K562 (cell line): ENCODE measurements around the gene HSPA1B. TPM values are rescaled to one million over a fixed set of nuclear protein-coding genes. Genes with fewer than 3 reads are reported as not detected.

ENCODE experiments used
- ATAC-seq: fragments of 200-7000 bp; cut with Tn5 transposase; 3 replicates; pipeline ENCODE4 v1.9.1; 2020; ENCODE audit warnings: moderate library complexity
- BruUV-seq: library from RNA; stranded (reverse); fragments of 400-500 nt; replicated peaks from 2 replicates; lab custom pipeline; 2021; lab: Mats Ljungman, UMichigan
- CTCF ChIA-PET: fragments of 300-600 bp; formaldehyde crosslinking; extraction: SDS; loops from one replicate; lab custom pipeline; 2021; ENCODE audit warnings: low intra/inter-chr PET ratio; lab: Yijun Ruan, JAX
- POLR2A ChIA-PET: fragments of 300-600, 350-650 bp; sonication (Branson Sonifier 250); formaldehyde crosslinking; extraction: SDS; loops from one replicate; lab custom pipeline; 2021; ENCODE audit warnings: antibody characterized with exemption, inconsistent platforms; lab: Yijun Ruan, JAX
- DNase-seq, 4 experiments: peaks; one replicate each; pipeline versions ENCODE4 v3.0.0 to v3.0.0-alpha.2; 2011 to 2018; ENCODE audit warnings: low spot score in 3 of 4, mixed read lengths in 3 of 4; ENCODE audit errors: extremely low read depth in 1 of 4
- FAIRE-seq: peaks from 2 replicates; lab custom pipeline; 2011; peaks lifted over from hg19 to GRCh38; lab: Jason Lieb, UNC
- H2AFZ ChIP-seq: 2 replicates; pipeline ENCODE4 v1.6.0; 2011; ENCODE audit warnings: low read depth, low read length, control low read depth, inconsistent platforms
- H3K27ac ChIP-seq: fragments of 200-600 bp; 3 replicates; pipeline ENCODE4 v1.8.0; 2011; ENCODE audit warnings: low read depth, mild to moderate bottlenecking, control low read depth, inconsistent platforms, low read length, moderate library complexity, mixed read lengths; ENCODE audit errors: extremely low read depth
- H3K27me3 ChIP-seq, 2 experiments: fragments of 300-600 bp in 1 of 2; 2 replicates in 1 of 2; 3 replicates in 1 of 2; pipeline versions ENCODE4 v1.6.0 to v1.8.0; 2011; ENCODE audit warnings: inconsistent platforms in 2 of 2, low read length in 2 of 2, mild to moderate bottlenecking in 1 of 2, mixed read lengths in 1 of 2, moderate library complexity in 1 of 2; ENCODE audit not compliant: control insufficient read depth in 2 of 2, insufficient read depth in 2 of 2
- H3K36me3 ChIP-seq: fragments of 300-600 bp; 3 replicates; pipeline ENCODE4 v1.8.0; 2011; ENCODE audit warnings: mild to moderate bottlenecking, low read length, inconsistent platforms; ENCODE audit not compliant: control insufficient read depth, insufficient read depth
- H3K4me1 ChIP-seq, 2 experiments: fragments of 200-600 bp in 1 of 2; replicated peaks in 1 of 2; 2 replicates in 1 of 2; 3 replicates in 1 of 2; pipeline versions ENCODE4 v1.5.1 to v1.8.0; 2011; ENCODE audit warnings: inconsistent platforms in 2 of 2, low read length in 2 of 2, mild to moderate bottlenecking in 1 of 2, mixed read lengths in 1 of 2, moderate library complexity in 1 of 2; ENCODE audit not compliant: control insufficient read depth in 2 of 2, insufficient read depth in 2 of 2
- H3K4me2 ChIP-seq: 2 replicates; pipeline ENCODE4 v1.6.1; 2011; ENCODE audit warnings: low read length, control low read depth, inconsistent platforms, mixed read lengths; ENCODE audit not compliant: insufficient read depth
- H3K4me3 ChIP-seq: fragments of 200-600 bp; sonication (generic), shearing (Covaris generic); 2 replicates; pipeline ENCODE4 v1.5.1; 2016; ENCODE audit warnings: control low read depth, inconsistent platforms
- H3K79me2 ChIP-seq: fragments of 200-600 bp; 3 replicates; pipeline ENCODE4 v1.8.0; 2011; ENCODE audit warnings: low read length, inconsistent platforms; ENCODE audit not compliant: control insufficient read depth, insufficient read depth
- H3K9ac ChIP-seq, 2 experiments: 2 replicates each; pipeline versions ENCODE4 v1.6.0 to v1.6.1; 2011; ENCODE audit warnings: low read depth in 2 of 2, low read length in 2 of 2, control low read depth in 1 of 2, inconsistent platforms in 1 of 2, mild to moderate bottlenecking in 1 of 2, mixed read lengths in 1 of 2; ENCODE audit not compliant: insufficient read depth in 1 of 2
- H3K9me1 ChIP-seq: one replicate; pipeline ENCODE4 v1.6.0; 2011; ENCODE audit warnings: inconsistent platforms, mild to moderate bottlenecking, low read length, moderate library complexity; ENCODE audit not compliant: control insufficient read depth, insufficient read depth
- H3K9me3 ChIP-seq: replicated peaks from 2 replicates; pipeline ENCODE4 v1.5.1; 2011; ENCODE audit warnings: low read depth, low read length, inconsistent platforms; ENCODE audit not compliant: control insufficient read depth, insufficient read depth
- H4K20me1 ChIP-seq: replicated peaks from 2 replicates; pipeline ENCODE4 v1.6.1; 2011; ENCODE audit warnings: low read length, inconsistent platforms, mixed read lengths; ENCODE audit not compliant: control insufficient read depth, insufficient read depth
- BCOR ChIP-seq: fragments of 450-650 bp; IDR thresholded peaks from 2 replicates; pipeline ENCODE4 v1.6.1; 2016
- CEBPG ChIP-seq, 3 experiments: fragments of 200-800 bp in 1 of 3; sonication (Bioruptor generic) in 1 of 3; sonication (generic) in 1 of 3; formaldehyde crosslinking in 1 of 3; IDR thresholded peaks in 2 of 3; conservative IDR thresholded peaks in 1 of 3; 2 replicates each; pipeline versions ENCODE4 v1.6.1 to v1.8.0; 2016 to 2022; ENCODE audit warnings: missing compliant biosample characterization in 2 of 3, missing genetic modification characterization in 2 of 3, mild to moderate bottlenecking in 1 of 3, missing genetic modification reagents in 1 of 3
- CHD1 ChIP-seq: fragments of 200-600 bp; sonication (generic); IDR thresholded peaks from one replicate; pipeline ENCODE4 v1.6.1; 2012; ENCODE audit warnings: mild to moderate bottlenecking, moderate library complexity, low read length, inconsistent platforms
- CREM ChIP-seq: IDR thresholded peaks from 2 replicates; pipeline ENCODE4 v1.6.1; 2014; ENCODE audit warnings: antibody characterized with exemption, low read depth
- LCOR ChIP-seq: sonication (generic); formaldehyde crosslinking; IDR thresholded peaks from 2 replicates; pipeline ENCODE4 v1.8.0; 2022; ENCODE audit warnings: mild to moderate bottlenecking, missing genetic modification reagents
- PML ChIP-seq: IDR thresholded peaks from 2 replicates; pipeline ENCODE4 v1.6.1; 2012; ENCODE audit warnings: low read length, inconsistent platforms
- SMARCE1 ChIP-seq: fragments of 450-650 bp; IDR thresholded peaks from 2 replicates; pipeline ENCODE4 v1.7.1; 2016; ENCODE audit warnings: mild to moderate bottlenecking
- ZFP36 ChIP-seq: fragments of 150-350 bp; IDR thresholded peaks from 2 replicates; pipeline ENCODE4 v1.6.1; 2018; ENCODE audit warnings: low read length, low read depth; ENCODE audit not compliant: partially characterized antibody
- ZNF589 ChIP-seq: fragments of 200-800 bp; sonication (Bioruptor generic); IDR thresholded peaks from 2 replicates; pipeline ENCODE4 v1.6.1; 2016; ENCODE audit warnings: low read depth, missing genetic modification characterization, missing compliant biosample characterization
- WGBS: fragments of 100-300 bp; shearing (Covaris generic); methylation state at CpG from one replicate; pipeline ENCODE4 v1.1.6; 2016; ENCODE audit warnings: low coverage, mixed read lengths; ENCODE audit not compliant: insufficient coverage; ENCODE audit errors: missing lambda C conversion rate; 5-methylcytosine and 5-hydroxymethylcytosine counted together
- in situ Hi-C: fragments of 300-500 bp; cut with MboI; formaldehyde crosslinking; loops from 4 replicates; pipeline ENCODE4 v1.15.0; 2018; ENCODE audit warnings: inconsistent platforms, mixed read lengths
- intact Hi-C: fragments of 100-400 bp; cut with micrococcal nuclease; formaldehyde crosslinking; loops from 2 replicates; pipeline ENCODE4 v1.14.2; 2022
- polyA plus RNA-seq, 8 experiments: library from polyadenylated mRNA; depleted of rRNA in 4 of 8; stranded (reverse) in 5 of 8; unstranded in 3 of 8; fragments of >200 nt; fragmentation: Nextera tagmentation in 2 of 8; fragmentation: Illumina TruSeq in 1 of 8; extraction: Ambion mirVana in 2 of 8; extraction: Trizol in 1 of 8; gene quantifications; 2 replicates each; pipeline versions ENCODE4 v1.2.1 to v1.2.3, GENCODE V29; 2011 to 2014; ENCODE audit warnings: inconsistent platforms in 1 of 8, missing spikeins in 1 of 8
- total RNA-seq, 7 experiments: library from RNA; depleted of rRNA in 6 of 7; stranded (reverse); fragments of >200 nt in 6 of 7; fragmentation: Illumina TruSeq in 2 of 7; extraction: Trizol in 2 of 7; gene quantifications; 2 replicates each; pipeline versions ENCODE4 v1.2.1 to v1.2.3, GENCODE V29; 2011 to 2021; ENCODE audit warnings: low replicate concordance in 1 of 7
- TF ChIP-seq, protein P1 (sequence below): fragments of 450-650 bp; IDR thresholded peaks from 2 replicates; pipeline ENCODE4 v1.6.1; 2016; ENCODE audit warnings: borderline replicate concordance
- TF ChIP-seq, protein P2 (sequence below): sonication (generic); formaldehyde crosslinking; IDR thresholded peaks from 2 replicates; pipeline ENCODE4 v1.8.1; 2023; ENCODE audit warnings: mild to moderate bottlenecking, missing genetic modification reagents, moderate library complexity
- TF ChIP-seq, protein P3 (sequence below), 2 experiments: fragments of 450-650 bp in 1 of 2; sonication (generic) in 1 of 2; formaldehyde crosslinking; conservative IDR thresholded peaks; 2 replicates each; pipeline versions ENCODE4 v1.4.0 to v1.8.1; 2020 to 2022; ENCODE audit warnings: mild to moderate bottlenecking in 1 of 2, missing genetic modification reagents in 1 of 2

HSPA1B gene
- total and polyA plus RNA-seq, 9 of the 15 experiments (the other 6 are each of a cell fraction or from before 2014, with no cell fraction given) = 0.27 to 227 (median 51.2) TPM

DNA sequence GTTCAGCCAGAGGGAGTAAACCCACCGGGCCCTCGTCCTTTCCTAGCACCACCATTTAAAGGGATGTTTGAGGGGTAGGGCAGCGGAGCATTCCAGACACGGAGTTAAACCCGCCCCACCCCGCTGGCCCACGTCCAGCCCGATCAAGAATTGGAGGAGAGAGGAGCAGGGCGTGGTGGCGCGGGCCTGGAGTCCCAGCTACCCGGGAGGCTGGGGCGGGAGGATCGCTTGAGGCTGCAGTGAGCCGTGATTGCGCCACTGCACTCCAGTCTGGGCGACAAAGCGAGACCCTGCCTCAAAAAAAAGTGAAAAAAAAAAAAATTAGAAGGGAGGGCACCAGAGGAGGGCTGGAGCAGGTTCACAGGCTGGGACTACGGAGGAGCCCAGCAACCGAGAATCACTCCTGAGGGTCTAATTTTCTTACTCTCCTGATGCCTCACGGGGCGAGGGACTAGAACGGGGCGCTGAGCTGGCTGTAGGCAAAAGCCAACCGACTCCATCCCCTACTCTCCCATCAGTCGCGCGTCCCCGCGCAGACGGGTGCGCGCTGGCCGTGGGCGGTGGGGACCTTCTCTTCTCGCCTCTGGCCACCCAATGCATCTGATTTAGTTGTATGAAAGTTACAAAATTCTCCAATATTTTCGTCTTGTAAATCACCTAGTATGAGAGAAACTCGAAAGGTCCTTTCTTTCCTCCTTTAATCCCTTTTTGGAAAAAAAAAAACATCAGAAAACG lies 6.1 kb upstream of the HSPA1B start:
- peak overlapping the region; percentile 99 for H3K27ac ChIP-seq
- CTCF ChIA-PET = no interaction called here
- H3K79me2 ChIP-seq = peaks cover 67% of the 10 kb centered on the region
- no peaks in the 10 kb centered on the region for H3K9me1 ChIP-seq
- POLR2A ChIA-PET = interaction anchor here (0.8 to 6.4 kb wide), 20 partner anchors 8 to 1150 kb away, joined by 3 to 93 read pairs (median 6); partner anchors contain the start of genes BAG6, CSNK2B, DDAH2 and GPANK1
- H3K4me1 ChIP-seq = peaks cover 47 to 56% of the 10 kb centered on the region in 2 experiments
- H3K27me3 ChIP-seq = no peaks in the 10 kb centered on the region
- TSS peak; percentile 74 for BruUV-seq
- DNase-seq = peak; percentile 70 to 92 (median 76)
- H3K9me3 ChIP-seq = no peaks in the 10 kb centered on the region
- no peak for FAIRE-seq
- peak; percentile 64 for ATAC-seq
- H3K4me2 ChIP-seq = peak overlapping the region; percentile 84
- 2% methylated on average over 39 of the region's 39 CpGs for WGBS
- in situ Hi-C loops (no loop called here), intact Hi-C loops (loop anchor here (10.0 kb wide), 1 partner anchor 353 kb away; the partner anchor contains the start of genes AGPAT1 and RNF5)
- peak overlapping the region; percentile 59 for H3K4me3 ChIP-seq
- H3K36me3 ChIP-seq = peaks cover 23% of the 10 kb centered on the region
- H2AFZ ChIP-seq = peak overlapping the region; percentile 90
- peaks cover 16% of the 10 kb centered on the region for H4K20me1 ChIP-seq
- peak overlapping the region; percentile 69 to 92 for H3K9ac ChIP-seq
- TF ChIP-seq, protein P1, sequence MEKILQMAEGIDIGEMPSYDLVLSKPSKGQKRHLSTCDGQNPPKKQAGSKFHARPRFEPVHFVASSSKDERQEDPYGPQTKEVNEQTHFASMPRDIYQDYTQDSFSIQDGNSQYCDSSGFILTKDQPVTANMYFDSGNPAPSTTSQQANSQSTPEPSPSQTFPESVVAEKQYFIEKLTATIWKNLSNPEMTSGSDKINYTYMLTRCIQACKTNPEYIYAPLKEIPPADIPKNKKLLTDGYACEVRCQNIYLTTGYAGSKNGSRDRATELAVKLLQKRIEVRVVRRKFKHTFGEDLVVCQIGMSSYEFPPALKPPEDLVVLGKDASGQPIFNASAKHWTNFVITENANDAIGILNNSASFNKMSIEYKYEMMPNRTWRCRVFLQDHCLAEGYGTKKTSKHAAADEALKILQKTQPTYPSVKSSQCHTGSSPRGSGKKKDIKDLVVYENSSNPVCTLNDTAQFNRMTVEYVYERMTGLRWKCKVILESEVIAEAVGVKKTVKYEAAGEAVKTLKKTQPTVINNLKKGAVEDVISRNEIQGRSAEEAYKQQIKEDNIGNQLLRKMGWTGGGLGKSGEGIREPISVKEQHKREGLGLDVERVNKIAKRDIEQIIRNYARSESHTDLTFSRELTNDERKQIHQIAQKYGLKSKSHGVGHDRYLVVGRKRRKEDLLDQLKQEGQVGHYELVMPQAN = peak; percentile 66; the same call in 1 of the 2 replicates
- TF ChIP-seq CREM (0 out of 2 replicates have a peak, but pooled peaks have one; percentile 52), CHD1 (peak; percentile 96), ZFP36 (peak; percentile 60), CEBPG (CRISPR knock-in tag; IDR thresholded peaks at IDR 0.05) (peak; percentile 65), CEBPG (tag; conservative IDR thresholded peaks at IDR 0.05 in 1 of 2, IDR thresholded peaks at IDR 0.05 in 1 of 2) (peak; percentile 69 to 70), ZNF589 (CRISPR knock-in tag) (peak; percentile 82; the same call in 1 of the 2 replicates), BCOR (peak; percentile 95), SMARCE1 (no peak), LCOR (peak; percentile 60), PML (peak; percentile 17; the same call in 1 of the 2 replicates)
- TF ChIP-seq, protein P2, sequence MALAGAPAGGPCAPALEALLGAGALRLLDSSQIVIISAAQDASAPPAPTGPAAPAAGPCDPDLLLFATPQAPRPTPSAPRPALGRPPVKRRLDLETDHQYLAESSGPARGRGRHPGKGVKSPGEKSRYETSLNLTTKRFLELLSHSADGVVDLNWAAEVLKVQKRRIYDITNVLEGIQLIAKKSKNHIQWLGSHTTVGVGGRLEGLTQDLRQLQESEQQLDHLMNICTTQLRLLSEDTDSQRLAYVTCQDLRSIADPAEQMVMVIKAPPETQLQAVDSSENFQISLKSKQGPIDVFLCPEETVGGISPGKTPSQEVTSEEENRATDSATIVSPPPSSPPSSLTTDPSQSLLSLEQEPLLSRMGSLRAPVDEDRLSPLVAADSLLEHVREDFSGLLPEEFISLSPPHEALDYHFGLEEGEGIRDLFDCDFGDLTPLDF = peak; percentile 73; the same call in 1 of the 2 replicates
- TF ChIP-seq, protein P3, sequence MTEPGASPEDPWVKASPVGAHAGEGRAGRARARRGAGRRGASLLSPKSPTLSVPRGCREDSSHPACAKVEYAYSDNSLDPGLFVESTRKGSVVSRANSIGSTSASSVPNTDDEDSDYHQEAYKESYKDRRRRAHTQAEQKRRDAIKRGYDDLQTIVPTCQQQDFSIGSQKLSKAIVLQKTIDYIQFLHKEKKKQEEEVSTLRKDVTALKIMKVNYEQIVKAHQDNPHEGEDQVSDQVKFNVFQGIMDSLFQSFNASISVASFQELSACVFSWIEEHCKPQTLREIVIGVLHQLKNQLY (CRISPR knock-in tag; conservative IDR thresholded peaks at IDR 0.05) = 0 out of 4 replicates have a peak, but pooled peaks of 1 of the 2 experiments have one; percentile 31
